Activated CD4-positive, alpha-beta T cell treated with anti-CD3 and anti-CD28 coated beads for 1 hour (primary cell): ENCODE measurements around the gene LBHD2.

ENCODE experiments used
- DNase-seq: peaks from one replicate; pipeline ENCODE4 v3.0.0-alpha.2; 2020

Gene LBHD2

DNA sequence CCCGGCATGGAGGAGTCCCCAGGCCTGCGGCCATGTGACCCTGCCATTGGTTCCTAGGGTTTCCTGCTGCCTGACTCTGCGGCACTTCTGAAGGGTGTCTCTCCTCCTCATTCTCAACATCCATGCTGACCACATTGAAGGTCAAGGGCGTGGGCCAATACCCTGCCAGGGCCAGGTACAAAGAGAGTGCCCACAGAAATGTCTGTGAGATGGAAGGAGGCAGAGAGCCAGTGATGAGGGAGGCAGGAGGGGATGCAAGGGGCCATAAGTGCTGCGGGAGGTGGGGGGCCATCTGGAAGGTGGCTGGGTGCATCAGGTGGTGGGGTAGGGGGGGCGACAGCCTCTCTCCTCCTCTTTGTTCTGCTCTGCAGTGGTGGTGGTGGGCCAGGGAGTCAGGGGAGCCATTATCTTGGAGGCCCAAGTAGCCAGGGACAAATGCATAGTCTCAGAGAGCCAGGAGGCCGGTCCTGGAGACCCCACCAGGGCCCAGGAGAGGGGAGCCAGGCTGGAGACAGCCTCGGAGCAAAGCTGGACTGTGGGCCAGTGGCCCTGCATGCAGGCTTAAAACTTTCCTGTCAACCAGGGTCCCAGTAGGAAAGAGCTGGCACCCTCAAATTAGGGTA is 13.6 kb upstream of the LBHD2 start:
- DNase-seq: no peak

GRCh38 chr14:103070971-103071542 is 13.0 kb upstream of the LBHD2 start:
- no peak for DNase-seq

DNA sequence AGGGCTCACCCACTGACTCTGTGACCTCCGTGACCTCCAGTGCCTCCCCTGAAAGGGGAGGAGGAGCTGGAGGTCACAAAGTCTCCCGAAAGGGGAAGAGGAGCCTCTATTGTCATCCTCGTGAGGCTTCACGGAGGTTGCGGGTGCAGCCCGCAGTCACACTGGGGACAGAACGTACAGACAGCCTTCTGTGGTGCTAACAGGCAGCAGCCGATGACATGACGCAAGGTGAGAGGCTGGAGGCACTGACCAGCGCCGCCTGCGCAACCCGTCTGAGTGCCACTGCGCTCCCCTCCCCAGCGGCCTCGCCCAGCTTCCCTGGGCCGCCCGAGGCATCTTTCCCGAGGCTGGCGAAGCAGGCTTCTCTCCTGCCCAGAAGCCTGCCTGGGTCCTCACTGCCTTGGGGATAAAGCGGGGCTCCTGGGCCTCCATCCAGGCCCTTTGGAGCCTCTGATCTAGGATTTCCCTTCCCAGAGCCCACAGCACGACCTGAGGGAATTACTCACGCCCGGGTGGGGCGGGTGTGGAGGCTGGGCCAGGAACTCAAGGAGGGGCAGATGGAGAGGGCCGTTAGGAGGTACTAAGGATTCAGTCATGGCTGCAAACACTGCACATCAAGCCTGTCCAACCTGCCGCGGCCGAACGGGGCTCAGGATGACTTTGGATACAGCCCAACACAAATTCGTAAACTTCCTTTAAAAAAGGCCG is 12.3 kb upstream of the LBHD2 start:
- no peak for DNase-seq

DNA sequence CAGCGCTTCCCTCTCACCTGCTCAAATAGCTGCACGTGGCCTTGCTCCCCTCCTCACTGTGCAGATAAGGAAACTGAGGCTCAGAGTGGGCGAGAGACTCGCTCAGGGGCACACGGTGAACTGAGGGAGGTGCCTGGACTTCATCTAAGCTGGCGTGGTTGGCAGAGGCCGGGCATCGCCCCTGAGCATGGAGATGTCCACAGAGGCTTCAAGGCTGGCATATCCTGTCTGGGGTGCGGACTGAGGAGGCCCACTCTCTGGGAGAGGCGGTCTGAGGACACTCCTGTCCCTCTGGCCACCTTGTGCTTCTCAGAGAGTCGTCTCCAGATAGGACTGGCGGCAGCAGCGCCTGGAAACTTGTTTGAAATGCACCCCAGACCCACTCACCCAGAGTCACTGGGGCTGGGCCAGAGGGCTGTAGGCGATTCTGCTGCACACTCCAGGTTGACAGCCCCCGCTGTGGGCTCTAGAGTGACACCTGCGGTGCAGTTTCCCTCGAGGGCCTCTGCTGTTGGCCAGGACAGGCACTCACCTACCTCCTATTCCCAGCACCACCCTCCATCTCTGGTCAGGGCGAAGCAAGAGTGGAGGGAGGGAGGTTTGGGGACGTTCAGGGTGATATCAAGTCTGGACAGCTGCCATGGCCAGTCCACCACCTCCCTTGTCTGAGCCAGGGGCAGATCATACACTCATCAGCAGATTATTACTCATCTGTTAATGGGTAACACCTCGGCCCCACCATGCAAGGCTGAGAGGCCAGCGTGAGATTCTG is 11.2 kb upstream of the LBHD2 start:
- DNase-seq: no peak

DNA sequence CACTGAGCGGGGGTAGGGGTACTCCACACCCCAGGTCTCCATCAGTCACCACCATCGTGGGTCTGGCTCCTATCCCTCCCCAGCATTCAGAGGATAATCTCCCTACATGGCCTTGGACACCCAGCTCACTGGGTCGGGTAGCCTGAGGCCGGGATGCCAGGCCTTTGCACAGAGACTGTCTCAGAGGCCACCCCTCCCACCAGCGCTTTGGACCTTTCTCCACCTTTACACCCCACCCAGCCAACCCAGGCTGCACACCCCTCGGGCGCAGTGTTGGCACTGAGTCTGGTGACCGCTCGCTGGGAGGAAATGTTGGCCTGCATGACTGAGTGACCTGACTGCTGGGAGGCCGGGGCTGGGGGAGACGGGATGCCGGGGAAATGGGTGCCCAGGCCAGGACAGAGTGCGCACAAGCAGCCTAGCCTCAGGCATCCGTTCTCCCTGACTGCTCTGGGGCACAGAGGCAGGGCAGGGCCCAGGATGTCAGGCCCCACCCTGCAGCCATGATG is 10.6 kb upstream of the LBHD2 start:
- DNase-seq: no peak

DNA sequence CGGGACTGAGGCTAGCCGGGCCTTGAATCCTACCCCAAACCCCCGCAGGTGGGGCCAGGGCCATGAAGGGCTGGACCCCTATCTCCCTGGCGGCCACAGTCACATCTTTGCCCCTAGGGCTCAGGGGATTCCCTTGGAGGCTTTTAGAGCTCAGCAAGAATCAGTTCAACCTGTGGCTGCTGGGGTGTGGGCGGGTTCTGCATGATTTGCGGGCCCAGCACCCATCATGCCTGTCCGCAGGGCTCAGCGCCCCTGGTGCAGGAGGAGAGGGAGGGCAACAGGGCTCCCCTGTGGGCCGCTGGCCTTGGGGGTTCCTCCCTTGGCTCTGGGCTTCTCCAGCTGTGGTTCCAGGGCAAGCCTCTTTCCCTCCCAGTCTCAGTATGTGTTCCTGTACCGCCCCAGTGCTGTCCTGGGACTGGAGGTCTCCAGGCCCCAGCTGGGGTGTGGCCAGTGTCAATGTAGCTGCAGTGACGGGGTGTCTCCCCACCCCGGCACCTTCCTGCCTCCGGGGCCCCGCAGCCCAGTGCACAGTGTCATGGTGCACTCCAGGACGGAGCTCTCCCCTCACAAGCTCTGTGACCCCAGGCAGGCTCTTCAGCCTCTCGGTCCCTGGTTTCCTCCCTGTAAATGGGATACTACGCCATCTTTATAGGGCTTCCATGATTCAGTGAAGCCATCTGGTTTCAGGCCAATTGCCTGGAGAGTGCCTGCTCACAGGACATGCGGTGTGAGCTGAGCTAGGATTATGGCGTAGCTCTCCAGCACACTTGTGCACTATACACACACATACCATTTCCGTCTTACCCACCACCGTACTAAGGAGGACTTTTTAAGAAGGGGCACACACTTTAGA is 9.9 kb upstream of the LBHD2 start:
- no peak for DNase-seq

DNA sequence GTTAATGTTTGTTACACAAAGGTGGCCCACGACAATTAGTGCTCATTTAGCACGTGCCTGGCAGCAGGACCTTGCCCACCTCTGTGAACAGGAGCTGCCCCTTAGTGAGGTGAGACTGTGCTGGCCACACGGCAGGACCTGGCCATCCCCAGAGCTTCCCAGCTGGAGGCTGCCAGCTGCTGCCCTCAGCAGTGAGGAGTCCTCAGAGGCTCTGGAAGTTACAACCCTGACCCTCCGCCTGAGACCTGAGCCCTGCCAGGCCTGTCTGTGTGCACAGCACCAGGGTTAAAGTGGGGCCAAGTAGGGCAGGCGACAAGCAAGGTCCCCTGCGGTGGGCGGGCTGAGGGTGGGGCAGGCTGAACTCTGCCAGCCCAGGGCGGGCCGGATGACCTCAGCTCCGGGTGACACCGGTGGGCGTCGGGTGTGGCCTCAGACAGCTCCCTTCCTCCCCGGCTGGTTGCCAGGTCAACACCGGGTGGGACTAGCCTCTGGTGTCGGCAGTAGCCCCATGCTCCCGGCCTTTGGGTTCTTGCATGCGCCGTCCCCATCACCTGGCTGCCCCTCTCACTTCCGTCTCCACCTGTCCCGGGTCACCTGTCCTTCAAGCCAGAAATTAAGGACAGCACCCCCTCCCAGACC is 9.2 kb upstream of the LBHD2 start:
- no peak for DNase-seq

- peak; percentile 66 for DNase-seq
These were observed 5.6 kb upstream of the LBHD2 start for GRCh38 chr14:103078420-103078749.

GRCh38 chr14:103078860-103079587 is 5.0 kb upstream of the LBHD2 start:
- no peak for DNase-seq

GRCh38 chr14:103081951-103082350 is 2.1 kb upstream of the LBHD2 start:
- DNase-seq: no peak

GRCh38 chr14:103085106-103086091 is 1.4 kb downstream of the LBHD2 start:
- no peak for DNase-seq

DNA sequence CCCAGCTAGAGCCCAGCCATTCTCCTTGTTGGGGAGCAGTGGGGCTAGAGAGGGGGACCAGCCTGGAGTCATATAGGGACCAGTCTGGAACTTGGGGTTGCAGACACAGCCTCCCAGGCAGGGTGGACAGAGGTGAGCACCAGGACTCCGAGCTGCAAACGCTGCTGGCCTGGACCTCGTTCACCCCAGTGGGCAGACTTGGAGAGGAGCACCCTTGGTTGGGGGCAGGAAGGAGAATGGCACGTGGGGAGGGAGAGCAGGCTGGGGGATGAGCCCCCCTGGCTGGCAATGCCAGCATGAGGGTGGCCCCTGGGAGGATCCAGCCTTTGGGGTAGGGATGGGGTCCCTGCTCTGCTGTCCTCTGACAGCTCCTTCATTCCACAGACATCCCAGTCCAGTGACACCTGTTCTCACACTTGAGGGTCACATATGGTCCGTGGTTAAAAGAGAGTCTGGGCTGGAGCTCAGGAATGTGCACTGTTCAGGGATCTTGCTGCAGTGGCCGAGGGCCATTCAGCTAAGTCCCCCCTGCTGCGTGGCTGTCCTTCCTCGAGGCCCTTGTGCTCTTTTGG is 2.8 kb downstream of the LBHD2 start:
- DNase-seq: no peak

DNA sequence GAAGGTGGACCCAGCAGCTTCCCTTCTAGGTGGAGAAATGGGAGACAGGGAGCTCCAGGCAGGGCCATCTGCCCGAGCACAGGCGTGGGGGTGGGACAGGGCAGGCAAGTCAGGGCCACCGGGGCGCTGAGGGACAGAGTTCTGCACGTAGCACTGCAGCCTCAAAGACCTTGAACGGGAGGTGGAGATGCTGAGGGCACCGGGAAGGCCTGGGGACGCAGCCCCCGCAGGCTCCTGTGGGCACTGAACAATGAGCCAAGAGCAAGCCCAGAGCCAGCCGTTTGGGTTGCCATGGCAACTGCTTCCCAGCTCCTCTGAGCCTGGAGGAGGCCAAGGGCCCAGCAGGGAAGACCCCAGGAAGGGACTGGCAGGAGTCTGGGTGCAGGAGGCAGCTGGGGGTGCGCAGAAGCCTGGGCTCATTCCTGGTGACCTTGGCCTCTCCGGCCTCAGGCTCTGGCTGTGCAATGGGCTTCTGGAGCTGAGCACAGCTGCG is 3.4 kb downstream of the LBHD2 start:
- no peak for DNase-seq

DNA sequence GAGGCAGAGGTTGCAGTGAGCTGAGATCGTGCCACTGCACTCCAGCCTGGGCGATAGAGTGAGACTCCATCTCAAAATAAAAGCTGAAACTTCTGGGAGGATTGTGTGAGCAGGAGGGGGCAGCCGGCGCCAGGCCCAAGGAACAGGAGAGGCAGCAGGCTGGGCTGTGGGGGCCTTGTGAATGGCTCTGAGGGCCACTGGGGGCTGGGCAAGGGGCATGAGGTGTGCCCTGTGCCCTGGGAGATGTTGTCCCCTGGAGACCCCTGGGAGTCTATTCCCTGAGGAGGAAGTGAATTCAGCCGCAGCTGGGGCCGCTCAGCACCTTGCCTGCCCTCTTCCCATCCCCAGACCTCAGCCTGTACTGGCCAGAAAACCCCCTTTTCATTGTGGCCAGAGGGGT is 4.9 kb downstream of the LBHD2 start:
- no peak for DNase-seq

DNA sequence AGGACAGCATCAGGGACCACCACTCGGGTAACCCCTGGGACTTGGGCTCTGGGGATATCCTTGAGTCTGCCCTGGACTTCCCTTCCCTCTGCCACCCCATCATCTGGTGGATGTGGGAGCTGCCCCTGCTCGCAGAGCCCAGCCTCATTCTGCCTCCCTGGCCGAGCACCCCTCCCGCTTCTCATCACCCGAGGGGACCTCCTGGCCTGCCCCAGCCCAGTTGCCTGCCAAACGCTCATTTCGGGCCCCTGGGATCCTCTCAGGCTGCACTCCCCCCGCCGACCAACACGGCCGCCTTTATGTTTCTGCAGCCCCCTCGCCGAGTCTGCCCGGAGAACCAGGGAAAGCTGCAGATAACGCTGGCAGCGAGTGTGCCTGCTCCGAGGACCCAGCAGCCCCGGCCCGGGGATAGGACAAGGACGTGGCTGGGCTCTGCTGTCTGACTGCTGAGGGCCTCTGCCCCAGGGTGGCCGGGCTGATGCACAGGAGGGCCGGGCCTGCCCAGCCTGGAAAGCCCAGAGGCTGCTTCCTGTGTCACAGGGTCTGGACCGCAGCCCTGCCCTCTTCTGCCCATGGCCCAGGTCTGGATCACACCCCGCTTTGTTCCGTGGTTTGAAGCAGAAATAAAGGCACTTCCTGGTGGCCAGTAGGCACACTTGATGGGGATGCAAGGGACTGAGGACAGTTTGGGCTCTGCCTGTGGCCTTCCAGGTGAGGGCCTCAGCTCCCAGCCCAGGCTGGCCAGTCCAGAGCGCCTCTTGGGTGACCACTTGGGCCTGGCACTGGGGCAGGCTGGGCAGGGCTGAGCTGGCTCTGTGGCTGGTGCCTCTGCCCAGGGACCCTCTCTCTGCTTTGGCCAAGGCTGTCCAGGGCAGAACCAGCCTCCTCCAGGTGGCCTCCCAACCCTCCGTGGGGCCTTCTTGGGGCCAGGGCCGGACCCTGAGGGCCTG is 5.7 kb downstream of the LBHD2 start:
- DNase-seq: no peak

DNA sequence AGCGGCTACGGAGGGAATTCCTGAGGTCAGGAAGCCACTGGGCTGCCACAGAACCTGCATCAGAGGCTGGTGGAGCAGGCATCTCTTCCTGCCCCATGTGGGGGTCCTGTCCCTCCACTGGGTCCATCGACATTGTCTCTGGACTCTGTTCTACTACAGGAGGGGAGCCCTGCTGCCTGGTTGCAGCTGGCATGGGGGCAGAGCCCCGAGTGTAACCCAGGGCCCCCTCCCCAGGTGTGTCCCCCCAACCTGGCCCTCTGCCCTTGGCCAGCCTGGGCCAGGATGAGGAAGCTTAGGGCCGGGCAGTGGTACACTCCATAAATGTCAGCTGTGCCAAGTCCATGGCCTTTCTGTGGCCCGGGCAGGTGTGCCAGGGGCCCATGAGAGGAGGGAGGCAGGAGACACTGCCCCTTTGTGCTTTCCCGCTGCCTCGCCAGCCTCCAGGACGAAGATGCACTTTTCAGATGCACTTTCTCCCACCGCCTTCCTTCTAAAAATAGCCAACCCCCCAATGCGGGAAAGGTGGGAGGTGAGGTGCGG is 6.5 kb downstream of the LBHD2 start:
- no peak for DNase-seq

- peak; percentile 65 for DNase-seq
These were observed 7.3 kb downstream of the LBHD2 start for GRCh38 chr14:103091041-103091882.
